Ascending aorta (tissue), 2 donors: ENCODE results near the gene CLMN. TPM values are rescaled to one million over a fixed set of nuclear protein-coding genes. Genes with fewer than 3 reads are reported as not detected.
A peak's percentile ranks its signal among the peaks of the same experiment; 100 is the strongest.

Source experiments
- DNase-seq, 2 donors: peaks; one replicate each; pipeline ENCODE4 v3.0.0-alpha.2; 2019; ENCODE audit warnings: low spot score in 2 of 2
- H3K27ac ChIP-seq, 2 donors: fragments of 200-600 bp; sonication (generic); one replicate each; pipeline ENCODE4 v1.5.1; 2016 to 2017; ENCODE audit warnings: mild to moderate bottlenecking in 1 of 2
- H3K27me3 ChIP-seq: fragments of 200-600 bp; sonication (generic); one replicate; pipeline ENCODE4 v1.5.1; 2017
- H3K36me3 ChIP-seq, 2 donors: fragments of 200-600 bp; sonication (generic); one replicate each; pipeline ENCODE4 v1.5.1; 2016
- H3K4me1 ChIP-seq, 2 donors: fragments of 200-600 bp; sonication (generic); one replicate each; pipeline ENCODE4 v1.5.1; 2016 to 2017; ENCODE audit warnings: mild to moderate bottlenecking in 1 of 2
- H3K4me3 ChIP-seq, 2 donors: fragments of 200-600 bp; sonication (generic); one replicate each; pipeline ENCODE4 v1.5.1; 2016 to 2017; ENCODE audit warnings: mild to moderate bottlenecking in 1 of 2
- H3K9me3 ChIP-seq, 2 donors: fragments of 200-600 bp; sonication (generic); one replicate each; pipeline ENCODE4 v1.5.1; 2016
- intact Hi-C: fragments of 100-400 bp; cut with DNase I; formaldehyde crosslinking; loops from one replicate; pipeline ENCODE4 v1.15.1; 2023
- total RNA-seq: library from RNA; depleted of rRNA; stranded (reverse); fragments of >200 nt; gene quantifications from one replicate; pipeline ENCODE4 v1.1.0, GENCODE V29; 2016
- TF ChIP-seq, protein P1 (sequence below), 3 experiments: fragments of 200-600 bp in 2 of 3; fragments of 450-650 bp in 1 of 3; sonication (generic) in 2 of 3; IDR thresholded peaks; one replicate each; pipeline ENCODE4 v1.5.1; 2016 to 2019; ENCODE audit warnings: antibody characterized with exemption in 3 of 3, mild to moderate bottlenecking in 1 of 3, moderate library complexity in 1 of 3

The CLMN gene
- total RNA-seq, 1 donor from 2014 or later: 4.7 TPM

DNA sequence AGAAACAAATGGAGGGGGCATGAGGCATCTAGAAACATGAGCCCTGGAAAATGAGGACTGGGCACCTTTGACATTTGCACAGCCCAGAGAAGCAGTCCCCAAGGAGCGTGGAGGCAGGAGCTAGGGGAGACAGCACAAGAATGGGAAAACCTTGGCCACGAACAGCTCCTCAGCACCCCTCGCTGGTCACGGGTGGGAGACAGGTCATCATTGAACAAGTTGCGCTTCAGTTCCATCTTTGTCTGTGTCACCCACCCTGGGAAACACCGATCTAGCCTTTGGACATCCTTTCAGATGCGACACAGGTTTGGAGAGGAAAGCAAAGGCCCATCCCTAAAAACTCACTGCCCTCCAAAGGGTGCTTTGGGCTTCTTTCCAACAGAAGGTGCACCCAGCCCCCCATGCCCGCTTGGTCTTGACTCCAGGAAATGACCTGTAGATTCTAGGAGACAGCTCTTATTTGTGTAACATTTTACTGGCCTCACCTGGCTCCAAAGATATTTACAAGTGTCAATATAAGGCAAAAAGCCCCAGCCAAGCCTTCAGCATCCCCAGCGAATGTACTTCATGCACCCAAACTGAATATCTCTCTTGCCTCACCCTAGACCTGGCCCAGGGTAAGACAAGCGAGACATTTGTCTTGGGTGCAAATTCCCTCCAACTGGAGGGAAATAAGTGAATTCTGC is 28.8 kb upstream of the CLMN start:
- H3K4me1 ChIP-seq: no peaks in the 10 kb centered on the region
- H3K9me3 ChIP-seq: peaks cover 0 to 2% of the 10 kb centered on the region in 2 donors
- no peaks in the 10 kb centered on the region for H3K36me3 ChIP-seq
- H3K27me3 ChIP-seq: no peaks in the 10 kb centered on the region
- peak in 1 of 2 donors; percentile 27 for DNase-seq
- TF ChIP-seq, protein P1, sequence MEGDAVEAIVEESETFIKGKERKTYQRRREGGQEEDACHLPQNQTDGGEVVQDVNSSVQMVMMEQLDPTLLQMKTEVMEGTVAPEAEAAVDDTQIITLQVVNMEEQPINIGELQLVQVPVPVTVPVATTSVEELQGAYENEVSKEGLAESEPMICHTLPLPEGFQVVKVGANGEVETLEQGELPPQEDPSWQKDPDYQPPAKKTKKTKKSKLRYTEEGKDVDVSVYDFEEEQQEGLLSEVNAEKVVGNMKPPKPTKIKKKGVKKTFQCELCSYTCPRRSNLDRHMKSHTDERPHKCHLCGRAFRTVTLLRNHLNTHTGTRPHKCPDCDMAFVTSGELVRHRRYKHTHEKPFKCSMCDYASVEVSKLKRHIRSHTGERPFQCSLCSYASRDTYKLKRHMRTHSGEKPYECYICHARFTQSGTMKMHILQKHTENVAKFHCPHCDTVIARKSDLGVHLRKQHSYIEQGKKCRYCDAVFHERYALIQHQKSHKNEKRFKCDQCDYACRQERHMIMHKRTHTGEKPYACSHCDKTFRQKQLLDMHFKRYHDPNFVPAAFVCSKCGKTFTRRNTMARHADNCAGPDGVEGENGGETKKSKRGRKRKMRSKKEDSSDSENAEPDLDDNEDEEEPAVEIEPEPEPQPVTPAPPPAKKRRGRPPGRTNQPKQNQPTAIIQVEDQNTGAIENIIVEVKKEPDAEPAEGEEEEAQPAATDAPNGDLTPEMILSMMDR (IDR thresholded peaks at IDR 0.05): no peak
- H3K4me3 ChIP-seq: no peak overlapping the region
- intact Hi-C loops: no loop called here
- no peak overlapping the region for H3K27ac ChIP-seq

DNA sequence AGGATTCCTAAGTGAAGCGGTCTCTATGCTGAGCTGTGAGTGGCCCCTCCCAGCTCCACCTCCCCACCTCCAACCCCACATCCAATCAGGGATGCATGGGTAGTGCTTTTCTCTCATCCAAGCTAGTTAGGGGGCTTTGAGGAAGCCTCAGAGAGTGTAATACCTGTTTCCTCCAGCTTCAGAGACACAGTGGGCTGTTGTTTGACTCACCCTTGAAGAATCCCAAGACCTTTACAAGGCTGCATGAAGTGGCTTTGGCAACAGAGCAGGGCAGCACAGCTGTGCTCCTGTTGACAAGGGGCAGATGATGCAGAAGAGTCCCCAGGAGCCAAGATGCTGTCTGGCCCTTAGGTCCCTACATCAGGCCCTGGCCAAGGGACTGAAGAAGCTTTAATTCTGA is 27.1 kb upstream of the CLMN start:
- Histone ChIP-seq H3K9me3 (no peaks in the 10 kb centered on the region), H3K27me3 (no peaks in the 10 kb centered on the region), H3K4me3 (no peak overlapping the region), H3K36me3 (no peaks in the 10 kb centered on the region), H3K4me1 (no peaks in the 10 kb centered on the region), H3K27ac (no peak overlapping the region)
- DNase-seq: peak in 1 of 2 donors; percentile 2
- intact Hi-C loops: no loop called here
- TF ChIP-seq, protein P1 (IDR thresholded peaks at IDR 0.05): no peak

DNA sequence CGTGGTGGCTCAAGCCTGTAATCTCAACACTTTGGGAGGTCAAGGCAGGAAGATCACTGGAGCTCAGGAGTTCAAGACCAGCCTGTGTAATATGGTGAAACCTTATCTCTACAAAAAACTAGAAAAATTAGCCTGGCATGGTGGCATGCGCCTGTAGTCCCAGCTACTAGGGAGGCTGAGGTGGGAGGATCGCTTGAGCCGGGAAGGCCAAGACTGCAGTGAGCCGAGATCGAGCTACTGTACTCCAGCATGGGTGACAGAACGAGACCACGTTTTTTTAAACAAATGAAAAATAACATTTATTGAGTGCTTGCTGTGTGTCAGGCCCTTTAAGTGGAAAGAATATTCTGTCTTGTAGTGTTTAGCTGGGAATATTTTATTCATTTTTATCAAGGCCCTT is 26.6 kb upstream of the CLMN start:
- H3K9me3 ChIP-seq: no peaks in the 10 kb centered on the region
- no peak overlapping the region for H3K27ac ChIP-seq
- TF ChIP-seq, protein P1 (IDR thresholded peaks at IDR 0.05): no peak
- H3K27me3 ChIP-seq: no peaks in the 10 kb centered on the region
- intact Hi-C loops: no loop called here
- DNase-seq: peak in 1 of 2 donors; percentile 12
- no peak overlapping the region for H3K4me3 ChIP-seq
- no peaks in the 10 kb centered on the region for H3K36me3 ChIP-seq
- no peaks in the 10 kb centered on the region for H3K4me1 ChIP-seq

DNA sequence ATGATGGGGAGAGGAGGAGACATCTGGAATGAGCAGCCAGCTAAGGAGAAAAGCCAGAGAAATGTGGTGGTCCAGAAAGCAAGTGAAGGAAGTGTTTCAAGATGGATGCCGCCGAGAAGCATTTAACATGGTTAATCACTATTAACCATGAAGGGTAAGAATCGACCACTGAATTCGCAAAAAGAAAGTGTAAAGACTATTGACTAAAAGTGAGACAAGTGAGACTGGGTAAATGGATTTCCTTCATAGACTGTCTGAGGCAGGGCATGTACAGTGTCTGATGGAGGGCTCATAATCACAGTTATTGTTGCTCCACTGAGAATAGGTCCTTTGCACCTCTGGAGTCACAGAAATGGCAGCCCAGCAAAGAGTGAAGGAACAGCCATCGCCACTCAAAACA is 25.3 kb upstream of the CLMN start:
- no peak overlapping the region for H3K4me3 ChIP-seq
- no peak overlapping the region for H3K27ac ChIP-seq
- H3K4me1 ChIP-seq: no peaks in the 10 kb centered on the region
- H3K9me3 ChIP-seq: no peaks in the 10 kb centered on the region
- no peaks in the 10 kb centered on the region for H3K36me3 ChIP-seq
- no peaks in the 10 kb centered on the region for H3K27me3 ChIP-seq
- DNase-seq: peak in 1 of 2 donors; percentile 0
- TF ChIP-seq, protein P1 (IDR thresholded peaks at IDR 0.05): no peak
- intact Hi-C loops: no loop called here

DNA sequence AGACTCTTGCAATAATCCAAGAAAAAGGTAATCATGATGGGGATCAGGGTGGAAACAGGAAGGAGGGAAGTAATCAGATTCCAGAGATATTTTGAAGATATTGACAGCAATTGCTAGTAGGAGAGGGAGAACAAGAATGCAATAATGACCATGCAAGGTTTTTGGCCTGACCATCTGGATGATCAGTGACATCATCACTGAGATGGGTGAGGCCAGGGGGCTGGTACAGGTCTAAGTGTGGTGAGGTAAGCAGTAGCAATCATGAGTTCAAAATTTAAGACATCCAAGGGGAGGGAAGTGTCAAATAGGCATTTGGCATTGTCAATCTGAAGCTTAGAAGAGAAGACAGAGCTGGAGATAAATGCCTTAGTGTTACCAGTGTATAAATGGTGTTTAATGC is 24.8 kb upstream of the CLMN start:
- TF ChIP-seq, protein P1 (IDR thresholded peaks at IDR 0.05): no peak
- H3K4me3 ChIP-seq: no peak overlapping the region
- DNase-seq: peak in 1 of 2 donors; percentile 4
- no peaks in the 10 kb centered on the region for H3K36me3 ChIP-seq
- intact Hi-C loops: no loop called here
- no peak overlapping the region for H3K27ac ChIP-seq
- H3K9me3 ChIP-seq: no peaks in the 10 kb centered on the region
- H3K4me1 ChIP-seq: no peaks in the 10 kb centered on the region
- H3K27me3 ChIP-seq: no peaks in the 10 kb centered on the region
